Lower leg skin (tissue), 4 donors: Measurements from ENCODE around the gene SIL1. TPM values are rescaled to one million over a fixed set of nuclear protein-coding genes. Genes with fewer than 3 reads are reported as not detected.
"Not testable (repeated sequence)": the region's sequence is repeated elsewhere in the genome, so short reads cannot be mapped to it uniquely, and the experiment has no call there.

ENCODE experiments used
- DNase-seq, 2 donors: peaks; one replicate each; pipeline ENCODE4 v3.0.0-alpha.2; 2019; ENCODE audit warnings: low spot score in 2 of 2
- H3K4me3 ChIP-seq: fragments of 200-600 bp; sonication (generic); 2 replicates; pipeline ENCODE4 v1.5.1; 2017; ENCODE audit warnings: mild to moderate bottlenecking, low read depth; ENCODE audit not compliant: poor library complexity, severe bottlenecking
- CTCF ChIP-seq, 3 donors: fragments of 450-650 bp; IDR thresholded peaks; one replicate each; pipeline ENCODE4 v1.5.1; 2016; ENCODE audit warnings: antibody characterized with exemption in 3 of 3, mild to moderate bottlenecking in 3 of 3, moderate library complexity in 2 of 3
- POLR2A ChIP-seq, 2 donors: fragments of 450-650 bp; IDR thresholded peaks; one replicate each; pipeline ENCODE4 v1.6.1; 2016 to 2017; ENCODE audit warnings: antibody characterized with exemption in 2 of 2, mild to moderate bottlenecking in 1 of 2, moderate library complexity in 1 of 2
- WGBS, 2 donors: methylation state at CpG; one replicate each; pipeline ENCODE4 v1.1.5; 2018; 5-methylcytosine and 5-hydroxymethylcytosine counted together
- intact Hi-C: fragments of 100-400 bp; cut with DNase I; formaldehyde crosslinking; loops from one replicate; pipeline ENCODE4 v1.15.0; 2023; ENCODE audit warnings: low total_unique reads
- total RNA-seq, 4 donors: library from RNA; depleted of rRNA; stranded (reverse); fragments of >200 nt; gene quantifications; one replicate each; pipeline ENCODE4 v1.1.0, GENCODE V29; 2016

The SIL1 gene
- total RNA-seq, 4 donors from 2014 or later: 35.1 to 45.4 (median 39.3) TPM

GRCh38 chr5:139077899-139078298 lies 120.3 kb downstream of the SIL1 start:
- TF ChIP-seq CTCF (IDR thresholded peaks at IDR 0.05) (no peak), POLR2A (IDR thresholded peaks at IDR 0.05) (no peak)
- WGBS, 2 donors: 91 to 100% methylated on average over 1 of the region's 1 CpG
- no peak overlapping the region for H3K4me3 ChIP-seq
- DNase-seq: no peak
- intact Hi-C loops: no loop called here

- H3K4me3 ChIP-seq: no peak overlapping the region
- TF ChIP-seq CTCF (IDR thresholded peaks at IDR 0.05) (no peak), POLR2A (IDR thresholded peaks at IDR 0.05) (no peak)
- 89 to 90% methylated on average over 1 of the region's 1 CpG for WGBS, 2 donors
- intact Hi-C loops: no loop called here
- DNase-seq: no peak
Measured at GRCh38 chr5:139076111-139076510, 122.1 kb downstream of the SIL1 start.

GRCh38 chr5:139075066-139076050 lies 122.8 kb downstream of the SIL1 start:
- no peak for DNase-seq
- H3K4me3 ChIP-seq: no peak overlapping the region
- TF ChIP-seq CTCF (IDR thresholded peaks at IDR 0.05): no peak
- 72 to 74% methylated on average over 8 of the region's 8 CpGs for WGBS, 2 donors
- intact Hi-C loops: no loop called here

- DNase-seq, intact Hi-C loops, H3K4me3 ChIP-seq: not testable (repeated sequence)
- 93 to 97% methylated on average over 2 of the region's 2 CpGs for WGBS, 2 donors
Measured at GRCh38 chr5:139073956-139074355, 124.2 kb downstream of the SIL1 start.

GRCh38 chr5:139068494-139069151 lies 129.5 kb downstream of the SIL1 start:
- no peak overlapping the region for H3K4me3 ChIP-seq
- no peak for TF ChIP-seq CTCF (IDR thresholded peaks at IDR 0.05)
- 82 to 83% methylated on average over 1 of the region's 1 CpG for WGBS, 2 donors
- no peak for DNase-seq
- intact Hi-C loops: no loop called here

GRCh38 chr5:139068060-139068459 lies 130.1 kb downstream of the SIL1 start:
- intact Hi-C loops: no loop called here
- DNase-seq: no peak
- 96% methylated on average over 2 of the region's 2 CpGs for WGBS, 2 donors
- no peak overlapping the region for H3K4me3 ChIP-seq
- no peak for TF ChIP-seq POLR2A (IDR thresholded peaks at IDR 0.05)
- TF ChIP-seq CTCF (IDR thresholded peaks at IDR 0.05): no peak
